ENCODE results near the gene RTKN2. TPM values are rescaled to one million over a fixed set of nuclear protein-coding genes. Genes with fewer than 3 reads are reported as not detected.

The RTKN2 gene
- total and polyA plus RNA-seq, 10 of the 15 experiments (the other 5 are each of a cell fraction or from before 2014, with no cell fraction given) = 0.10 TPM; not detected in 9

GRCh38 chr10:62277971-62278370, 9.3 kb upstream of the RTKN2 start (continued):
- no peak for TF ChIP-seq E4F1 (IDR thresholded peaks at IDR 0.05; ENCODE audit: borderline replicate concordance, partially characterized antibody)
- TF ChIP-seq IRF3 (IDR thresholded peaks at IDR 0.05) = no peak
- TF ChIP-seq, protein P1, sequence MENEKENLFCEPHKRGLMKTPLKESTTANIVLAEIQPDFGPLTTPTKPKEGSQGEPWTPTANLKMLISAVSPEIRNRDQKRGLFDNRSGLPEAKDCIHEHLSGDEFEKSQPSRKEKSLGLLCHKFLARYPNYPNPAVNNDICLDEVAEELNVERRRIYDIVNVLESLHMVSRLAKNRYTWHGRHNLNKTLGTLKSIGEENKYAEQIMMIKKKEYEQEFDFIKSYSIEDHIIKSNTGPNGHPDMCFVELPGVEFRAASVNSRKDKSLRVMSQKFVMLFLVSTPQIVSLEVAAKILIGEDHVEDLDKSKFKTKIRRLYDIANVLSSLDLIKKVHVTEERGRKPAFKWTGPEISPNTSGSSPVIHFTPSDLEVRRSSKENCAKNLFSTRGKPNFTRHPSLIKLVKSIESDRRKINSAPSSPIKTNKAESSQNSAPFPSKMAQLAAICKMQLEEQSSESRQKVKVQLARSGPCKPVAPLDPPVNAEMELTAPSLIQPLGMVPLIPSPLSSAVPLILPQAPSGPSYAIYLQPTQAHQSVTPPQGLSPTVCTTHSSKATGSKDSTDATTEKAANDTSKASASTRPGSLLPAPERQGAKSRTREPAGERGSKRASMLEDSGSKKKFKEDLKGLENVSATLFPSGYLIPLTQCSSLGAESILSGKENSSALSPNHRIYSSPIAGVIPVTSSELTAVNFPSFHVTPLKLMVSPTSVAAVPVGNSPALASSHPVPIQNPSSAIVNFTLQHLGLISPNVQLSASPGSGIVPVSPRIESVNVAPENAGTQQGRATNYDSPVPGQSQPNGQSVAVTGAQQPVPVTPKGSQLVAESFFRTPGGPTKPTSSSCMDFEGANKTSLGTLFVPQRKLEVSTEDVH (IDR thresholded peaks at IDR 0.05; ENCODE audit: low read depth, partially characterized antibody) = no peak
- no peak for TF ChIP-seq HDAC2 (IDR thresholded peaks at IDR 0.05)
- no peak for TF ChIP-seq MTA3 (IDR thresholded peaks at IDR 0.05; ENCODE audit: borderline replicate concordance, low read length)
- no peak for TF ChIP-seq SUZ12 (IDR thresholded peaks at IDR 0.05; ENCODE audit: unreplicated experiment)
- TF ChIP-seq SRF (IDR thresholded peaks at IDR 0.05; ENCODE audit: low read depth in 2 of 2, low read length in 2 of 2) = no peak
- TF ChIP-seq POLR2A (IDR thresholded peaks at IDR 0.05; ENCODE audit: low read depth, low read length) = no peak
